Cardiac fibroblast (primary cell): Measurements from ENCODE around the gene SLC12A8.

Experiments used
- DNase-seq, 2 donors: peaks; one replicate each; pipeline versions ENCODE4 v3.0.0 to v3.0.0-alpha.2; 2010; ENCODE audit warnings: low read depth in 2 of 2
- H3K4me3 ChIP-seq, 2 donors: replicated peaks in 1 of 2; 1 replicate in 1 of 2; 2 replicates in 1 of 2; pipeline ENCODE4 v1.5.1; 2011; ENCODE audit warnings: low read depth in 2 of 2, low read length in 2 of 2, mild to moderate bottlenecking in 2 of 2, moderate library complexity in 1 of 2
- CTCF ChIP-seq: IDR thresholded peaks from one replicate; pipeline ENCODE4 v1.5.1; 2011; ENCODE audit warnings: low read depth, mild to moderate bottlenecking, low read length, inconsistent platforms

The SLC12A8 gene

GRCh38 chr3:125147491-125147820 is 65.1 kb downstream of the SLC12A8 start:
- no peak for TF ChIP-seq CTCF
- no peak overlapping the region for H3K4me3 ChIP-seq
- no peak for DNase-seq

GRCh38 chr3:125146626-125147490 is 65.7 kb downstream of the SLC12A8 start:
- no peak for TF ChIP-seq CTCF
- no peak overlapping the region for H3K4me3 ChIP-seq
- DNase-seq, result no peak

GRCh38 chr3:125145751-125146475 is 66.6 kb downstream of the SLC12A8 start:
- H3K4me3 ChIP-seq, result no peak overlapping the region
- peak in 1 of 2 donors; percentile 89 for DNase-seq
- TF ChIP-seq CTCF, result no peak

GRCh38 chr3:125144653-125145314 is 67.8 kb downstream of the SLC12A8 start:
- no peak for TF ChIP-seq CTCF
- no peak for DNase-seq
- no peak overlapping the region for H3K4me3 ChIP-seq

- DNase-seq, result peak in 1 of 2 donors; percentile 84
- no peak for TF ChIP-seq CTCF
- no peak overlapping the region for H3K4me3 ChIP-seq
Measured at GRCh38 chr3:125143982-125144652, 68.4 kb downstream of the SLC12A8 start.

GRCh38 chr3:125143538-125143937 is 69.0 kb downstream of the SLC12A8 start:
- no peak for TF ChIP-seq CTCF
- no peak overlapping the region for H3K4me3 ChIP-seq
- no peak for DNase-seq
